ENCODE data around the gene BTAF1.

DNA sequence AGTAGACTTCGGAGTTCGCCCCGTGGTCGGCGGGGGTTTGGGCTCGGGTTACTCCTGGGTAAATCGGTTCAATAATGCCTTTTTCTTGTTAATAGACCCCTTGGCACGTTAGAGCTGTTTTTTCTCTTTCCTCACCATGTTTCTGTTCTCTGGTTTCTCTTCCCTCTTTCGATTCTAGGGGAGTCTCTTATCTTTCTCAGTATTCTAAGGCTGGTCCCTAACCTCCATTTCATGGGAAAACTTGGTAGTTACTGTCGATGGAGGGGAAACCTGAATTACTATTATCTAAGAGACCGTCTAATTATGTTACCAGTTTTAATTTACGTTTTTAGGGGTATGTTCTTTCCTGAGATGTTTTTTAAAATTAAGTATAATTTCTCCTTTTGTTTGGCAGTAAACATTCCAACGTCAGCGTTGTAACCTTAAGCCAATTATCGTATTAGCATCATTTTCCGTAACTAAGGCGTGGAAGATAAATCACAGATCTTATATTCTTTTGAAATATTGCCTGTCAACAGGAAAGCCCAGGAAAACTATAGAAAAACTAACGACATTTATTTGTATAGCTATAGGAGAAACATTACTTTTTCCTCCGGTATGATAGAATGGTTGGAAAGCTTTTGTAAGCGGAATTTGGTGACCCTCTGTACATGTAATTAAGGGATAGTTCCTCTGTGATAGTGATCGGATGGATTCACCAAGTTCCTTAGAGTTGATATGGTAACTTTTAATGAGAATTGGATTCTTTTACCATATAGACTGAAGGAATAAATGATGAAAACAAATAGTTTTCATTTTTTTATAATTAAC is 847 bp downstream of the BTAF1 start:
- TF ChIP-seq, protein P1, sequence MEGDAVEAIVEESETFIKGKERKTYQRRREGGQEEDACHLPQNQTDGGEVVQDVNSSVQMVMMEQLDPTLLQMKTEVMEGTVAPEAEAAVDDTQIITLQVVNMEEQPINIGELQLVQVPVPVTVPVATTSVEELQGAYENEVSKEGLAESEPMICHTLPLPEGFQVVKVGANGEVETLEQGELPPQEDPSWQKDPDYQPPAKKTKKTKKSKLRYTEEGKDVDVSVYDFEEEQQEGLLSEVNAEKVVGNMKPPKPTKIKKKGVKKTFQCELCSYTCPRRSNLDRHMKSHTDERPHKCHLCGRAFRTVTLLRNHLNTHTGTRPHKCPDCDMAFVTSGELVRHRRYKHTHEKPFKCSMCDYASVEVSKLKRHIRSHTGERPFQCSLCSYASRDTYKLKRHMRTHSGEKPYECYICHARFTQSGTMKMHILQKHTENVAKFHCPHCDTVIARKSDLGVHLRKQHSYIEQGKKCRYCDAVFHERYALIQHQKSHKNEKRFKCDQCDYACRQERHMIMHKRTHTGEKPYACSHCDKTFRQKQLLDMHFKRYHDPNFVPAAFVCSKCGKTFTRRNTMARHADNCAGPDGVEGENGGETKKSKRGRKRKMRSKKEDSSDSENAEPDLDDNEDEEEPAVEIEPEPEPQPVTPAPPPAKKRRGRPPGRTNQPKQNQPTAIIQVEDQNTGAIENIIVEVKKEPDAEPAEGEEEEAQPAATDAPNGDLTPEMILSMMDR (IDR thresholded peaks at IDR 0.05) = no peak
- TF ChIP-seq ZFX (IDR thresholded peaks at IDR 0.05; ENCODE audit: borderline replicate concordance) = no peak

Measured in 22Rv1 (cell line).